Liver (tissue), 9 donors: ENCODE measurements around the gene CHN1. TPM values are rescaled to one million over a fixed set of nuclear protein-coding genes. Genes with fewer than 3 reads are reported as not detected.

Source experiments
- DNase-seq: peaks from one replicate; pipeline ENCODE4 v3.0.0-alpha.2; 2017; ENCODE audit warnings: low spot score
- H3K27ac ChIP-seq, 2 donors: one replicate each; pipeline ENCODE4 v1.7.0; 2013; ENCODE audit warnings: inconsistent platforms in 2 of 2, low read length in 2 of 2, control low read depth in 1 of 2, low read depth in 1 of 2, mild to moderate bottlenecking in 1 of 2
- H3K27me3 ChIP-seq, 4 donors: one replicate each; pipeline versions ENCODE4 v1.6.1 to v1.7.0; 2013; ENCODE audit warnings: low read length in 3 of 4, inconsistent platforms in 1 of 4, mild to moderate bottlenecking in 1 of 4, moderate library complexity in 1 of 4; ENCODE audit not compliant: control insufficient read depth in 4 of 4, insufficient read depth in 4 of 4
- H3K36me3 ChIP-seq, 4 donors: one replicate each; pipeline versions ENCODE4 v1.6.1 to v1.7.0; 2013; ENCODE audit warnings: low read length in 3 of 4, mild to moderate bottlenecking in 3 of 4, low read depth in 1 of 4, moderate library complexity in 1 of 4; ENCODE audit not compliant: control insufficient read depth in 4 of 4, insufficient read depth in 3 of 4
- H3K4me1 ChIP-seq, 4 donors: one replicate each; pipeline versions ENCODE4 v1.6.1 to v1.7.0; 2013; ENCODE audit warnings: low read length in 3 of 4, mild to moderate bottlenecking in 3 of 4, moderate library complexity in 1 of 4; ENCODE audit not compliant: control insufficient read depth in 4 of 4, insufficient read depth in 4 of 4
- H3K4me3 ChIP-seq, 3 donors: one replicate each; pipeline versions ENCODE4 v1.6.1 to v1.7.0; 2013; ENCODE audit warnings: low read length in 3 of 3, control low read depth in 1 of 3, low read depth in 1 of 3, mild to moderate bottlenecking in 1 of 3
- H3K9ac ChIP-seq, 2 donors: one replicate each; pipeline ENCODE4 v1.7.0; 2013; ENCODE audit warnings: low read length in 2 of 2, mild to moderate bottlenecking in 2 of 2, moderate library complexity in 2 of 2, control low read depth in 1 of 2, low read depth in 1 of 2
- H3K9me3 ChIP-seq, 4 donors: one replicate each; pipeline versions ENCODE4 v1.6.1 to v1.7.0; 2013; ENCODE audit warnings: low read length in 3 of 4; ENCODE audit not compliant: control insufficient read depth in 4 of 4
- ATF3 ChIP-seq: IDR thresholded peaks from 2 replicates; pipeline ENCODE4 v1.6.1; 2016; ENCODE audit warnings: antibody characterized with exemption
- EGR1 ChIP-seq, 2 donors: IDR thresholded peaks; 2 replicates each; pipeline ENCODE4 v1.6.1; 2016 to 2018; ENCODE audit warnings: antibody characterized with exemption in 2 of 2, low read depth in 2 of 2
- FOXA1 ChIP-seq: IDR thresholded peaks from 2 replicates; pipeline ENCODE4 v1.6.1; 2016; ENCODE audit warnings: antibody characterized with exemption
- FOXA2 ChIP-seq: IDR thresholded peaks from 2 replicates; pipeline ENCODE4 v1.6.1; 2016; ENCODE audit warnings: antibody characterized with exemption
- GABPA ChIP-seq, 2 donors: IDR thresholded peaks in 1 of 2; conservative IDR thresholded peaks in 1 of 2; 2 replicates each; pipeline ENCODE4 v1.6.1; 2016; ENCODE audit warnings: antibody characterized with exemption in 2 of 2, mild to moderate bottlenecking in 1 of 2, moderate library complexity in 1 of 2
- HNF4A ChIP-seq, 2 donors: conservative IDR thresholded peaks; 2 replicates each; pipeline ENCODE4 v1.6.1; 2016; ENCODE audit warnings: antibody characterized with exemption in 2 of 2, mild to moderate bottlenecking in 2 of 2
- JUND ChIP-seq, 2 donors: IDR thresholded peaks; 2 replicates each; pipeline ENCODE4 v1.6.1; 2016; ENCODE audit warnings: antibody characterized with exemption in 2 of 2
- MAX ChIP-seq: IDR thresholded peaks from 2 replicates; pipeline ENCODE4 v1.6.1; 2016; ENCODE audit warnings: antibody characterized with exemption
- RAD21 ChIP-seq, 2 donors: IDR thresholded peaks; 2 replicates each; pipeline ENCODE4 v1.6.1; 2016; ENCODE audit warnings: antibody characterized with exemption in 2 of 2, mild to moderate bottlenecking in 2 of 2
- RXRA ChIP-seq, 2 donors: IDR thresholded peaks; 2 replicates each; pipeline ENCODE4 v1.6.1; 2017 to 2018; ENCODE audit warnings: antibody characterized with exemption in 2 of 2, mild to moderate bottlenecking in 1 of 2
- SP1 ChIP-seq: IDR thresholded peaks from 2 replicates; pipeline ENCODE4 v1.6.1; 2018; ENCODE audit warnings: antibody characterized with exemption, mild to moderate bottlenecking
- TAF1 ChIP-seq: conservative IDR thresholded peaks from 2 replicates; pipeline ENCODE4 v1.6.1; 2016; ENCODE audit warnings: antibody characterized with exemption, mild to moderate bottlenecking
- YY1 ChIP-seq: IDR thresholded peaks from 2 replicates; pipeline ENCODE4 v1.6.1; 2016; ENCODE audit warnings: antibody characterized with exemption, mild to moderate bottlenecking
- WGBS: extraction: QIAGEN DNeasy Blood & Tissue Kit; methylation state at CpG from one replicate; pipeline ENCODE4 v1.1.7; 2013; 5-methylcytosine and 5-hydroxymethylcytosine counted together
- polyA plus RNA-seq, 2 donors: library from polyadenylated mRNA; stranded (reverse) in 1 of 2; unstranded in 1 of 2; fragments of 200-250 nt in 1 of 2; fragments of >200 nt in 1 of 2; fragmentation: Nextera tagmentation in 1 of 2; extraction: Ambion mirVana in 1 of 2; gene quantifications; one replicate each; pipeline versions ENCODE4 v1.2.1 to v1.2.3, GENCODE V29; 2013 to 2015
- total RNA-seq, 2 donors: library from RNA; depleted of rRNA; stranded (reverse); fragments of >200 nt; gene quantifications; one replicate each; pipeline ENCODE4 v1.2.3, GENCODE V29; 2014
- TF ChIP-seq, protein P1 (sequence below): fragments of 150-350 bp; IDR thresholded peaks from 2 replicates; pipeline ENCODE4 v1.5.1; 2017; ENCODE audit warnings: improper control_type of control experiment, low read depth, low read length; ENCODE audit not compliant: missing input control
- donor health status: healthy.
- donor health status: healthy.
- donor health status: healthy.
- donor health status: healthy.
- donor health status: healthy.

The CHN1 gene
- total and polyA plus RNA-seq, 4 donors = 0.66 to 1.6 (median 1.1) TPM

GRCh38 chr2:174784316-174784715 lies 220.9 kb downstream of the CHN1 start (continued):
- TF ChIP-seq JUND (IDR thresholded peaks at IDR 0.05) = no peak

GRCh38 chr2:174781996-174782395 lies 223.2 kb downstream of the CHN1 start:
- Histone ChIP-seq H3K9ac (no peak overlapping the region), H3K27me3 (no peaks in the 10 kb centered on the region), H3K4me3 (no peak overlapping the region), H3K36me3 (no peaks in the 10 kb centered on the region), H3K27ac (no peak overlapping the region), H3K9me3 (no peaks in the 10 kb centered on the region), H3K4me1 (no peaks in the 10 kb centered on the region)
- no peak for DNase-seq
- TF ChIP-seq FOXA1 (no peak), MAX (no peak), EGR1 (IDR thresholded peaks at IDR 0.05; ENCODE audit: low read depth in 2 of 2) (no peak), RXRA (IDR thresholded peaks at IDR 0.05) (no peak)
- 86% methylated on average over 11 of the region's 11 CpGs for WGBS

DNA sequence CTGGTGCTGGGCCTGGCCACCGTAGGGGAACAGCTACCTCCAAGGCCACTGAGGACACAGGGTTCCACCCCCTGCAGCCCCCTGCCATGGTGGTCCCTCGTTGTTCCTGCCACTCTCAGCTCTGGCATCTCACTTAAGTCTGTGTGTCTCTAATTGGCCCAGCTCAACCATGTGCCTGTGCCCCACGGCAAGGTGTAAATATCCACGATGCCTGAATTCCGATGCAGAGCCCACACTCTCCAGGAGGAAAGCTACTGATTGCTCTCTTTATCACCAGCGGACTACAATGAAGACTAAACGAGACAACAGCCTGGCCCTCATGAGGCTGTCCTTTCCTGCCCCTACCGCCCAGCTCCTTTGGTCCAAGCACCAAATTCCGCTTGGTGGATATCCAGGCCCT lies 223.9 kb downstream of the CHN1 start:
- H3K9me3 ChIP-seq = no peaks in the 10 kb centered on the region
- no peak overlapping the region for H3K27ac ChIP-seq
- no peaks in the 10 kb centered on the region for H3K36me3 ChIP-seq
- WGBS = 84% methylated on average over 9 of the region's 9 CpGs
- no peak overlapping the region for H3K9ac ChIP-seq
- no peaks in the 10 kb centered on the region for H3K27me3 ChIP-seq
- no peak for DNase-seq
- H3K4me3 ChIP-seq = no peak overlapping the region
- no peaks in the 10 kb centered on the region for H3K4me1 ChIP-seq
- no peak for TF ChIP-seq ATF3
- no peak for TF ChIP-seq RAD21 (IDR thresholded peaks at IDR 0.05)
- no peak for TF ChIP-seq TAF1
- no peak for TF ChIP-seq MAX
- no peak for TF ChIP-seq FOXA2
- TF ChIP-seq YY1 = no peak
- TF ChIP-seq FOXA1 = no peak

DNA sequence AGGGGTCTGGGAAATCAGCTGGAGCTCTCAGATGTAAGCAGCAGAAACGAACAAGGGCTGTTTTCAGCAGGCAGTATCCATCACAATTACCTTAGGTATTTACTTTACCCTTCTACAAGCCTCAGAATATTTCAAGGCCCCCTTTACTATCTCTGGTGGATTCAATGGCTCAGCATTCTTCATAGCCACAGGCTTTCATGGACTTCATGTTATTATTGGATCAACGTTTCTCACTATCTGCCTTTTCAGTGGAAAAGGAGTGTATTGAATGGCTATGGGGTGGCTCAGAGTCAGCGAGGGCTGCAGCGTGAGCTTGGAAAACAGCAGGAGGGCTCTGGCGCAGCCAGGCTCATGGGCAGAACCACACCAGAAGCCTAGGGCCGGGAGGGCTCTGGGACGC lies 224.3 kb downstream of the CHN1 start:
- TF ChIP-seq FOXA1 = no peak
- no peak for TF ChIP-seq GABPA (IDR thresholded peaks at IDR 0.05 in 1 of 2, conservative IDR thresholded peaks at IDR 0.05 in 1 of 2)
- Histone ChIP-seq H3K27ac (no peak overlapping the region), H3K9ac (no peak overlapping the region), H3K27me3 (no peaks in the 10 kb centered on the region), H3K4me3 (no peak overlapping the region), H3K36me3 (no peaks in the 10 kb centered on the region), H3K9me3 (no peaks in the 10 kb centered on the region), H3K4me1 (no peaks in the 10 kb centered on the region)
- 90% methylated on average over 7 of the region's 7 CpGs for WGBS
- no peak for DNase-seq

- no peak overlapping the region for H3K4me3 ChIP-seq
- DNase-seq = no peak
- H3K27me3 ChIP-seq = no peaks in the 10 kb centered on the region
- H3K9me3 ChIP-seq = no peaks in the 10 kb centered on the region
- 87% methylated on average over 5 of the region's 5 CpGs for WGBS
- H3K4me1 ChIP-seq = no peaks in the 10 kb centered on the region
- no peak overlapping the region for H3K9ac ChIP-seq
- no peak overlapping the region for H3K27ac ChIP-seq
- no peaks in the 10 kb centered on the region for H3K36me3 ChIP-seq
- TF ChIP-seq TAF1 (no peak), JUND (IDR thresholded peaks at IDR 0.05) (no peak), GABPA (IDR thresholded peaks at IDR 0.05 in 1 of 2, conservative IDR thresholded peaks at IDR 0.05 in 1 of 2) (no peak), SP1 (no peak), RAD21 (IDR thresholded peaks at IDR 0.05) (no peak), HNF4A (conservative IDR thresholded peaks at IDR 0.05) (no peak), EGR1 (IDR thresholded peaks at IDR 0.05; ENCODE audit: low read depth in 2 of 2) (no peak), RXRA (IDR thresholded peaks at IDR 0.05) (no peak), FOXA2 (no peak), FOXA1 (no peak), MAX (no peak)
- TF ChIP-seq, protein P1, sequence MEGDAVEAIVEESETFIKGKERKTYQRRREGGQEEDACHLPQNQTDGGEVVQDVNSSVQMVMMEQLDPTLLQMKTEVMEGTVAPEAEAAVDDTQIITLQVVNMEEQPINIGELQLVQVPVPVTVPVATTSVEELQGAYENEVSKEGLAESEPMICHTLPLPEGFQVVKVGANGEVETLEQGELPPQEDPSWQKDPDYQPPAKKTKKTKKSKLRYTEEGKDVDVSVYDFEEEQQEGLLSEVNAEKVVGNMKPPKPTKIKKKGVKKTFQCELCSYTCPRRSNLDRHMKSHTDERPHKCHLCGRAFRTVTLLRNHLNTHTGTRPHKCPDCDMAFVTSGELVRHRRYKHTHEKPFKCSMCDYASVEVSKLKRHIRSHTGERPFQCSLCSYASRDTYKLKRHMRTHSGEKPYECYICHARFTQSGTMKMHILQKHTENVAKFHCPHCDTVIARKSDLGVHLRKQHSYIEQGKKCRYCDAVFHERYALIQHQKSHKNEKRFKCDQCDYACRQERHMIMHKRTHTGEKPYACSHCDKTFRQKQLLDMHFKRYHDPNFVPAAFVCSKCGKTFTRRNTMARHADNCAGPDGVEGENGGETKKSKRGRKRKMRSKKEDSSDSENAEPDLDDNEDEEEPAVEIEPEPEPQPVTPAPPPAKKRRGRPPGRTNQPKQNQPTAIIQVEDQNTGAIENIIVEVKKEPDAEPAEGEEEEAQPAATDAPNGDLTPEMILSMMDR = no peak
Observed at GRCh38 chr2:174780191-174780840, 224.9 kb downstream of the CHN1 start.
